AG08396 (cell line): Measurements from ENCODE around the gene GCNT3.
A peak's percentile ranks its signal among the peaks of the same experiment; 100 is the strongest.

Source experiments
- DNase-seq: peaks from one replicate; pipeline ENCODE4 v3.0.0; 2012; ENCODE audit warnings: low spot score, mixed read lengths

The GCNT3 gene

GRCh38 chr15:59611276-59612260, at the start of gene GCNT3:
GCNT3 (plus strand) TSS chr15:59611783; CDS start chr15:59618239, 6,456 bp downstream.
- peak; percentile 30 for DNase-seq

- DNase-seq: no peak
These were observed 49.0 kb upstream of the GCNT3 start for GRCh38 chr15:59562448-59563186.

GRCh38 chr15:59565299-59565698, 46.3 kb upstream of the GCNT3 start:
- no peak for DNase-seq

GRCh38 chr15:59567324-59567723, 44.3 kb upstream of the GCNT3 start:
- DNase-seq: no peak

GRCh38 chr15:59569477-59569876, 42.1 kb upstream of the GCNT3 start:
- DNase-seq: no peak

GRCh38 chr15:59570315-59570714, 41.3 kb upstream of the GCNT3 start:
- no peak for DNase-seq

GRCh38 chr15:59571606-59572005, 40.0 kb upstream of the GCNT3 start:
- no peak for DNase-seq

GRCh38 chr15:59583088-59583487, 28.5 kb upstream of the GCNT3 start:
- no peak for DNase-seq

GRCh38 chr15:59587085-59587826, 24.3 kb upstream of the GCNT3 start:
- DNase-seq: no peak

GRCh38 chr15:59590027-59590426, 21.6 kb upstream of the GCNT3 start:
- no peak for DNase-seq

- DNase-seq: no peak
These were observed 20.2 kb upstream of the GCNT3 start for GRCh38 chr15:59591356-59591755.

GRCh38 chr15:59594493-59594942, 17.1 kb upstream of the GCNT3 start:
- peak; percentile 53 for DNase-seq

- DNase-seq: no peak
These were observed 16.6 kb upstream of the GCNT3 start for GRCh38 chr15:59594991-59595390.

- DNase-seq: no peak
These were observed 16.1 kb upstream of the GCNT3 start for GRCh38 chr15:59595434-59595915.

- DNase-seq: no peak
These were observed 14.9 kb upstream of the GCNT3 start for GRCh38 chr15:59596640-59597039.

- DNase-seq: no peak
These were observed 13.1 kb upstream of the GCNT3 start for GRCh38 chr15:59598461-59598860.

- no peak for DNase-seq
These were observed 5.6 kb upstream of the GCNT3 start for GRCh38 chr15:59605994-59606393.

GRCh38 chr15:59609730-59610712, 1.6 kb upstream of the GCNT3 start:
- no peak for DNase-seq

GRCh38 chr15:59614153-59614552, 2.6 kb downstream of the GCNT3 start:
- DNase-seq: no peak

GRCh38 chr15:59615661-59616060, 4.1 kb downstream of the GCNT3 start:
- DNase-seq: no peak

- DNase-seq: no peak
These were observed 4.8 kb downstream of the GCNT3 start for GRCh38 chr15:59616379-59616778.
